Thyroid gland (tissue), 4 donors: ENCODE results near the gene CXCL16. TPM values are rescaled to one million over a fixed set of nuclear protein-coding genes. Genes with fewer than 3 reads are reported as not detected.

Experiments used
- DNase-seq, 2 donors: peaks; one replicate each; pipeline ENCODE4 v3.0.0-alpha.2; 2019
- H3K27ac ChIP-seq, 3 donors: fragments of 200-600 bp; sonication (generic); 1 replicate in 2 of 3; 2 replicates in 1 of 3; pipeline ENCODE4 v1.5.1; 2016 to 2019; ENCODE audit warnings: mild to moderate bottlenecking in 1 of 3, moderate library complexity in 1 of 3
- H3K27me3 ChIP-seq: fragments of 200-600 bp; sonication (generic); one replicate; pipeline ENCODE4 v1.5.1; 2019
- H3K36me3 ChIP-seq, 2 donors: fragments of 200-600 bp; sonication (generic); one replicate each; pipeline ENCODE4 v1.5.1; 2016 to 2019
- H3K4me1 ChIP-seq, 2 donors: fragments of 200-600 bp; sonication (generic); one replicate each; pipeline ENCODE4 v1.5.1; 2017 to 2019
- H3K4me3 ChIP-seq, 3 donors: fragments of 200-600 bp; sonication (generic); replicated peaks in 1 of 3; 1 replicate in 2 of 3; 2 replicates in 1 of 3; pipeline ENCODE4 v1.5.1; 2016; ENCODE audit warnings: mild to moderate bottlenecking in 1 of 3
- H3K9me3 ChIP-seq: fragments of 200-600 bp; sonication (generic); one replicate; pipeline ENCODE4 v1.5.1; 2017
- CTCF ChIP-seq, 6 experiments: fragments of 200-600 bp in 3 of 6; fragments of 450-650 bp in 3 of 6; sonication (generic) in 3 of 6; IDR thresholded peaks; one replicate each; pipeline ENCODE4 v1.5.1; 2016 to 2019; ENCODE audit warnings: antibody characterized with exemption in 6 of 6, mild to moderate bottlenecking in 2 of 6, inconsistent platforms in 1 of 6, moderate library complexity in 1 of 6
- POLR2A ChIP-seq, 2 donors: fragments of 450-650 bp; IDR thresholded peaks; one replicate each; pipeline ENCODE4 v1.6.1; 2017; ENCODE audit warnings: antibody characterized with exemption in 2 of 2, mild to moderate bottlenecking in 2 of 2, moderate library complexity in 1 of 2
- WGBS, 2 donors: methylation state at CpG; one replicate each; pipeline ENCODE4 v1.1.5; 2017; 5-methylcytosine and 5-hydroxymethylcytosine counted together
- intact Hi-C: fragments of 100-400 bp; cut with DNase I; formaldehyde crosslinking; loops from one replicate; pipeline ENCODE4 v1.15.1; 2023
- total RNA-seq, 4 donors: library from RNA; depleted of rRNA; stranded (reverse); fragments of >200 nt; gene quantifications; one replicate each; pipeline ENCODE4 v1.2.3, GENCODE V29; 2016

The CXCL16 gene
- total RNA-seq, 4 donors from 2014 or later, result 6.6 to 13.7 (median 12.8) TPM

- TF ChIP-seq CTCF (IDR thresholded peaks at IDR 0.05) (no peak), POLR2A (IDR thresholded peaks at IDR 0.05) (no peak)
- WGBS, 2 donors, result 99% methylated on average over 6 to 8 of the region's 8 CpGs
- Histone ChIP-seq H3K27me3 (no peaks in the 10 kb centered on the region), H3K4me1 (peaks cover 8 to 15% of the 10 kb centered on the region in 2 donors), H3K36me3 (no peaks in the 10 kb centered on the region), H3K9me3 (no peaks in the 10 kb centered on the region), H3K4me3 (no peak overlapping the region), H3K27ac (no peak overlapping the region)
- DNase-seq, result no peak
- intact Hi-C loops, result loop anchor here (5.0 kb wide), 1 partner anchor 47 kb away; the partner anchor contains the start of genes GLTPD2 and VMO1
These were observed 856 bp upstream of the CXCL16 start for GRCh38 chr17:4740584-4740983.

- H3K27ac ChIP-seq, result no peak overlapping the region
- H3K36me3 ChIP-seq, result no peaks in the 10 kb centered on the region
- intact Hi-C loops, result loop anchor here (5.0 kb wide), 1 partner anchor 47 kb away; the partner anchor contains the start of genes GLTPD2 and VMO1
- 16 to 20% methylated on average over 11 to 12 of the region's 13 CpGs for WGBS, 2 donors
- no peaks in the 10 kb centered on the region for H3K27me3 ChIP-seq
- DNase-seq, result no peak
- H3K4me3 ChIP-seq, result peak overlapping the region; percentile 50 to 83 (median 74)
- no peaks in the 10 kb centered on the region for H3K9me3 ChIP-seq
- TF ChIP-seq CTCF (IDR thresholded peaks at IDR 0.05) (no peak), POLR2A (IDR thresholded peaks at IDR 0.05) (no peak)
- H3K4me1 ChIP-seq, result peaks cover 8 to 10% of the 10 kb centered on the region in 2 donors
These were observed 260 bp upstream of the CXCL16 start for GRCh38 chr17:4740025-4740351.

GRCh38 chr17:4738136-4739121 is 1.3 kb downstream of the CXCL16 start:
- Histone ChIP-seq H3K4me1 (peaks cover 8 to 9% of the 10 kb centered on the region in 2 donors), H3K36me3 (no peaks in the 10 kb centered on the region), H3K27ac (peak overlapping the region in 1 of 3 donors; percentile 21), H3K4me3 (peak overlapping the region; percentile 50 to 83 (median 74)), H3K9me3 (no peaks in the 10 kb centered on the region), H3K27me3 (no peaks in the 10 kb centered on the region)
- 19 to 23% methylated on average over 31 to 39 of the region's 41 CpGs for WGBS, 2 donors
- TF ChIP-seq CTCF (IDR thresholded peaks at IDR 0.05) (no peak), POLR2A (IDR thresholded peaks at IDR 0.05) (no peak)
- intact Hi-C loops, result no loop called here
- no peak for DNase-seq

GRCh38 chr17:4735876-4736651 is 3.7 kb downstream of the CXCL16 start:
- TF ChIP-seq CTCF (IDR thresholded peaks at IDR 0.05) (no peak), POLR2A (IDR thresholded peaks at IDR 0.05) (no peak)
- intact Hi-C loops, result no loop called here
- 79 to 80% methylated on average over 9 of the region's 9 CpGs for WGBS, 2 donors
- Histone ChIP-seq H3K27me3 (no peaks in the 10 kb centered on the region), H3K4me1 (peaks cover 16 to 17% of the 10 kb centered on the region in 2 donors), H3K36me3 (no peaks in the 10 kb centered on the region), H3K27ac (no peak overlapping the region), H3K9me3 (no peaks in the 10 kb centered on the region), H3K4me3 (no peak overlapping the region)
- DNase-seq, result no peak
